HepG2 (cell line): ENCODE results near the gene CTNNBIP1. TPM values are rescaled to one million over a fixed set of nuclear protein-coding genes. Genes with fewer than 3 reads are reported as not detected.
A peak's percentile ranks its signal among the peaks of the same experiment; 100 is the strongest.

Experiments used
- ASH2L ChIP-seq: fragments of 300-600, 200-600 bp; sonication (generic); IDR thresholded peaks from 2 replicates; pipeline ENCODE4 v1.7.0; 2017; ENCODE audit warnings: low read depth, mild to moderate bottlenecking, moderate library complexity, mixed read lengths, low read length; ENCODE audit not compliant: insufficient read length
- CHD4 ChIP-seq: fragments of 200-600 bp; sonication (generic); IDR thresholded peaks from 2 replicates; pipeline ENCODE4 v1.7.0; 2017; ENCODE audit warnings: mild to moderate bottlenecking, low read length, borderline replicate concordance
- CREB1 ChIP-seq, 2 experiments: fragments of 450-650 bp in 1 of 2; IDR thresholded peaks; 2 replicates each; pipeline ENCODE4 v1.6.1; 2016 to 2017; ENCODE audit warnings: control low read depth in 1 of 2, mild to moderate bottlenecking in 1 of 2, missing compliant biosample characterization in 1 of 2, missing genetic modification characterization in 1 of 2
- ETV5 ChIP-seq: IDR thresholded peaks from 2 replicates; pipeline ENCODE4 v1.6.1; 2018; ENCODE audit warnings: missing biosample characterization, missing genetic modification reagents, inconsistent platforms, borderline replicate concordance
- FOXO1 ChIP-seq: sonication (generic); formaldehyde crosslinking; IDR thresholded peaks from 2 replicates; pipeline ENCODE4 v1.4.0; 2020; ENCODE audit warnings: missing genetic modification reagents
- GATAD1 ChIP-seq: IDR thresholded peaks from 2 replicates; pipeline ENCODE4 v1.6.1; 2016; ENCODE audit warnings: missing genetic modification reagents, missing compliant biosample characterization
- NFYC ChIP-seq: IDR thresholded peaks from 2 replicates; pipeline ENCODE4 v1.6.1; 2016; ENCODE audit warnings: missing genetic modification reagents, missing compliant biosample characterization
- REXO4 ChIP-seq: sonication (generic); formaldehyde crosslinking; IDR thresholded peaks from 2 replicates; pipeline ENCODE4 v1.8.0; 2022; ENCODE audit warnings: missing genetic modification reagents, mild to moderate bottlenecking, borderline replicate concordance
- TGIF2 ChIP-seq: IDR thresholded peaks from 2 replicates; pipeline ENCODE4 v1.6.1; 2016; ENCODE audit warnings: control low read depth, missing compliant biosample characterization
- U2AF2 ChIP-seq: fragments of 200-400 bp; formaldehyde crosslinking; IDR thresholded peaks from 2 replicates; pipeline ENCODE4 v1.6.1; 2017; ENCODE audit warnings: low read depth, mild to moderate bottlenecking, low read length
- ZBTB38 ChIP-seq: sonication (generic); formaldehyde crosslinking; IDR thresholded peaks from 2 replicates; pipeline ENCODE4 v1.5.1; 2020; ENCODE audit warnings: mild to moderate bottlenecking, missing genetic modification reagents
- ZNF547 ChIP-seq: sonication (generic); formaldehyde crosslinking; IDR thresholded peaks from 2 replicates; pipeline ENCODE4 v1.5.1; 2020; ENCODE audit warnings: mild to moderate bottlenecking, missing genetic modification reagents
- ZNF558 ChIP-seq: sonication (generic); formaldehyde crosslinking; IDR thresholded peaks from 2 replicates; pipeline ENCODE4 v1.9.0; 2022; ENCODE audit warnings: mild to moderate bottlenecking, missing genetic modification reagents, borderline replicate concordance
- ZNF850 ChIP-seq: sonication (generic); formaldehyde crosslinking; conservative IDR thresholded peaks from 2 replicates; pipeline ENCODE4 v1.9.0; 2021; ENCODE audit warnings: mild to moderate bottlenecking, missing genetic modification reagents
- ZNF879 ChIP-seq: sonication (generic); formaldehyde crosslinking; IDR thresholded peaks from 2 replicates; pipeline ENCODE4 v1.8.1; 2023; ENCODE audit warnings: missing genetic modification reagents
- ZSCAN31 ChIP-seq: sonication (generic); formaldehyde crosslinking; IDR thresholded peaks from 2 replicates; pipeline ENCODE4 v1.5.0; 2020; ENCODE audit warnings: low read depth, mild to moderate bottlenecking, missing genetic modification reagents
- polyA plus RNA-seq, 8 experiments: library from polyadenylated mRNA; depleted of rRNA in 3 of 8; stranded (reverse) in 7 of 8; unstranded in 1 of 8; fragments of >200 nt; fragmentation: Illumina TruSeq in 4 of 8; extraction: Trizol in 4 of 8; gene quantifications; 2 replicates each; pipeline versions ENCODE4 v1.2.1 to v1.2.3, GENCODE V29; 2011 to 2016; ENCODE audit warnings: low read depth in 4 of 8, missing spikeins in 1 of 8, mixed read lengths in 1 of 8; ENCODE audit not compliant: insufficient read depth in 1 of 8
- total RNA-seq, 5 experiments: library from RNA; depleted of rRNA; stranded (reverse); fragments of >200 nt; fragmentation: Illumina TruSeq; extraction: Trizol; gene quantifications; 2 replicates each; pipeline ENCODE4 v1.2.3, GENCODE V29; 2016; ENCODE audit warnings: low read depth in 1 of 5
- TF ChIP-seq, protein P1 (sequence below): sonication (generic); IDR thresholded peaks from 2 replicates; pipeline ENCODE4 v1.6.1; 2016; ENCODE audit warnings: low read depth, borderline replicate concordance
- TF ChIP-seq, protein P2 (sequence below), 2 experiments: sonication (generic) in 1 of 2; formaldehyde crosslinking in 1 of 2; IDR thresholded peaks; 2 replicates each; pipeline versions ENCODE4 v1.6.1 to v1.9.0; 2014 to 2022; ENCODE audit warnings: antibody characterized with exemption in 1 of 2, borderline replicate concordance in 1 of 2, inconsistent platforms in 1 of 2, low read depth in 1 of 2, missing genetic modification reagents in 1 of 2
- TF ChIP-seq, protein P3 (sequence below): sonication (generic); formaldehyde crosslinking; IDR thresholded peaks from 2 replicates; pipeline ENCODE4 v1.4.0; 2020; ENCODE audit warnings: mild to moderate bottlenecking, missing genetic modification reagents

The CTNNBIP1 gene
- total and polyA plus RNA-seq, 2 of the 13 experiments (the other 11 are each of a cell fraction or from before 2014, with no cell fraction given) = 71.7 to 83.0 TPM

DNA sequence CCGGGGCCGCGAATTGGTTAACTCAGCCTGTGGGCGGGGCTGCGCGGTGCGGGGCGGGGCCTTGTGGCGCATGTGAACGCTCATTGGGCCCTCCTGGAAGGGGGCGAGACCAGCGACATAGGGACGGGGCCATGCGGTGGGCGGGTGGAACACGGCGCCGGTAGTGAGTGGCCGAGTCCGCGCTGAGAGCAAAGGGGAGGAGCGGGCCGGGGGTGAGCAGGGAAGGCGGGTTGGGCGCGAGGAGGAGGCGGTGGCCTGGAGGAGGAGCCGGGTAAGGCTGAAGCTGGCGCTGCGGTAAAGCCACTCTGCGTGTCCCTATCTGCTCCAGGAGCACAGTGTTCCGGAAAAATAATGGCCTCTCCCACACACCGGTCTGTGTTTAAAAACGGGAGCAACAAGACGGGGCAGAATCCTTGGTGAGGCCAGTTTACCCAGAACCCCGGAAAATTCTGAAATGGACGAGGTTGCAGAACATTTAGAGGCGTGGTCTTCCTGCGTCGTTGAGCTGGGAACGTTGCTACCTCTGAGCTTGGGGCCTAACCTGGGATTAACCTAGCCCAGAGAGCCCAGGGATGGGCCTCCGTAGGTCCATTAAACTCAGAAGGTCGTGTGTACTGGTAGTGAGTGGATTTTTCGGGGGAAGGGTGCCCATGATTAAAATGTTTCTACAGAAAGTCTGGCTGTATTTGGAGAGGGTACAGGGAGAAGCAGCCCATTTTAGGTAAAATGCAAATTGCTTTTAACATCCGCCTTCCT lies 532 bp upstream of the CTNNBIP1 start (continued):
- TF ChIP-seq GATAD1 (CRISPR knock-in tag) = 0 out of 2 replicates have a peak, but pooled peaks have one; percentile 39
- peak; percentile 41 for TF ChIP-seq CREB1 (IDR thresholded peaks at IDR 0.05)
- TF ChIP-seq CREB1 (CRISPR knock-in tag; IDR thresholded peaks at IDR 0.05) = peak; percentile 42; the same call in 1 of the 2 replicates
- TF ChIP-seq NFYC = peak; percentile 76
- no peak for TF ChIP-seq ZNF547 (CRISPR knock-in tag)
- TF ChIP-seq, protein P1, sequence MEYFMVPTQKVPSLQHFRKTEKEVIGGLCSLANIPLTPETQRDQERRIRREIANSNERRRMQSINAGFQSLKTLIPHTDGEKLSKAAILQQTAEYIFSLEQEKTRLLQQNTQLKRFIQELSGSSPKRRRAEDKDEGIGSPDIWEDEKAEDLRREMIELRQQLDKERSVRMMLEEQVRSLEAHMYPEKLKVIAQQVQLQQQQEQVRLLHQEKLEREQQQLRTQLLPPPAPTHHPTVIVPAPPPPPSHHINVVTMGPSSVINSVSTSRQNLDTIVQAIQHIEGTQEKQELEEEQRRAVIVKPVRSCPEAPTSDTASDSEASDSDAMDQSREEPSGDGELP = no peak
- TF ChIP-seq FOXO1 (CRISPR knock-in tag) = peak; percentile 37; the same call in 1 of the 2 replicates
- TF ChIP-seq ZBTB38 (CRISPR knock-in tag) = peak; percentile 17; the same call in 1 of the 2 replicates
- no peak for TF ChIP-seq ZNF850 (CRISPR knock-in tag)
- TF ChIP-seq, protein P2, sequence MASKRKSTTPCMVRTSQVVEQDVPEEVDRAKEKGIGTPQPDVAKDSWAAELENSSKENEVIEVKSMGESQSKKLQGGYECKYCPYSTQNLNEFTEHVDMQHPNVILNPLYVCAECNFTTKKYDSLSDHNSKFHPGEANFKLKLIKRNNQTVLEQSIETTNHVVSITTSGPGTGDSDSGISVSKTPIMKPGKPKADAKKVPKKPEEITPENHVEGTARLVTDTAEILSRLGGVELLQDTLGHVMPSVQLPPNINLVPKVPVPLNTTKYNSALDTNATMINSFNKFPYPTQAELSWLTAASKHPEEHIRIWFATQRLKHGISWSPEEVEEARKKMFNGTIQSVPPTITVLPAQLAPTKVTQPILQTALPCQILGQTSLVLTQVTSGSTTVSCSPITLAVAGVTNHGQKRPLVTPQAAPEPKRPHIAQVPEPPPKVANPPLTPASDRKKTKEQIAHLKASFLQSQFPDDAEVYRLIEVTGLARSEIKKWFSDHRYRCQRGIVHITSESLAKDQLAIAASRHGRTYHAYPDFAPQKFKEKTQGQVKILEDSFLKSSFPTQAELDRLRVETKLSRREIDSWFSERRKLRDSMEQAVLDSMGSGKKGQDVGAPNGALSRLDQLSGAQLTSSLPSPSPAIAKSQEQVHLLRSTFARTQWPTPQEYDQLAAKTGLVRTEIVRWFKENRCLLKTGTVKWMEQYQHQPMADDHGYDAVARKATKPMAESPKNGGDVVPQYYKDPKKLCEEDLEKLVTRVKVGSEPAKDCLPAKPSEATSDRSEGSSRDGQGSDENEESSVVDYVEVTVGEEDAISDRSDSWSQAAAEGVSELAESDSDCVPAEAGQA (IDR thresholded peaks at IDR 0.05; ENCODE audit: low read depth) = peak; percentile 28; the same call in 1 of the 2 replicates
- TF ChIP-seq, protein P2 (CRISPR knock-in tag; IDR thresholded peaks at IDR 0.05; ENCODE audit: borderline replicate concordance) = no peak
- peak; percentile 51; the same call in 1 of the 2 replicates for TF ChIP-seq ZSCAN31 (CRISPR knock-in tag)
- no peak for TF ChIP-seq REXO4
- TF ChIP-seq CHD4 = no peak; the same call in 1 of the 2 replicates
- TF ChIP-seq ZNF879 = no peak
- TF ChIP-seq TGIF2 (CRISPR knock-in tag) = 0 out of 2 replicates have a peak, but pooled peaks have one; percentile 47
- 0 out of 2 replicates have a peak, but pooled peaks have one; percentile 20 for TF ChIP-seq ETV5
- 0 out of 2 replicates have a peak, but pooled peaks have one; percentile 11 for TF ChIP-seq ZNF558 (CRISPR knock-in tag)
- TF ChIP-seq, protein P3, sequence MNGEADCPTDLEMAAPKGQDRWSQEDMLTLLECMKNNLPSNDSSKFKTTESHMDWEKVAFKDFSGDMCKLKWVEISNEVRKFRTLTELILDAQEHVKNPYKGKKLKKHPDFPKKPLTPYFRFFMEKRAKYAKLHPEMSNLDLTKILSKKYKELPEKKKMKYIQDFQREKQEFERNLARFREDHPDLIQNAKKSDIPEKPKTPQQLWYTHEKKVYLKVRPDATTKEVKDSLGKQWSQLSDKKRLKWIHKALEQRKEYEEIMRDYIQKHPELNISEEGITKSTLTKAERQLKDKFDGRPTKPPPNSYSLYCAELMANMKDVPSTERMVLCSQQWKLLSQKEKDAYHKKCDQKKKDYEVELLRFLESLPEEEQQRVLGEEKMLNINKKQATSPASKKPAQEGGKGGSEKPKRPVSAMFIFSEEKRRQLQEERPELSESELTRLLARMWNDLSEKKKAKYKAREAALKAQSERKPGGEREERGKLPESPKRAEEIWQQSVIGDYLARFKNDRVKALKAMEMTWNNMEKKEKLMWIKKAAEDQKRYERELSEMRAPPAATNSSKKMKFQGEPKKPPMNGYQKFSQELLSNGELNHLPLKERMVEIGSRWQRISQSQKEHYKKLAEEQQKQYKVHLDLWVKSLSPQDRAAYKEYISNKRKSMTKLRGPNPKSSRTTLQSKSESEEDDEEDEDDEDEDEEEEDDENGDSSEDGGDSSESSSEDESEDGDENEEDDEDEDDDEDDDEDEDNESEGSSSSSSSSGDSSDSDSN = peak; percentile 78
- TF ChIP-seq ASH2L = peak; percentile 54
- no peak for TF ChIP-seq U2AF2
